GM06990 (cell line): ENCODE data around the gene HACD3.
"Not testable (repeated sequence)": the region's sequence is repeated elsewhere in the genome, so short reads cannot be mapped to it uniquely, and the experiment has no call there.

Experiments used
- DNase-seq: peaks from one replicate; pipeline ENCODE4 v3.0.0-alpha.2; 2011; ENCODE audit not compliant: insufficient read length; ENCODE audit errors: extremely low read depth
- H3K27me3 ChIP-seq: replicated peaks from 2 replicates; pipeline ENCODE4 v1.6.0; 2011; ENCODE audit warnings: low read length; ENCODE audit not compliant: control insufficient read depth, insufficient read depth
- H3K36me3 ChIP-seq: 2 replicates; pipeline ENCODE4 v1.5.1; 2011; ENCODE audit warnings: low read length; ENCODE audit not compliant: control insufficient read depth, insufficient read depth
- H3K4me3 ChIP-seq: replicated peaks from 2 replicates; pipeline ENCODE4 v1.5.1; 2011; ENCODE audit warnings: low read depth, mild to moderate bottlenecking, control low read depth, low read length
- TF ChIP-seq, protein P1 (sequence below): IDR thresholded peaks from 2 replicates; pipeline ENCODE4 v1.5.1; 2011; ENCODE audit warnings: low read length, control low read depth, mild to moderate bottlenecking, inconsistent platforms; ENCODE audit not compliant: insufficient read depth, poor library complexity, severe bottlenecking

The HACD3 gene

GRCh38 chr15:65603559-65603958, 73.3 kb downstream of the HACD3 start:
- TF ChIP-seq, protein P1, sequence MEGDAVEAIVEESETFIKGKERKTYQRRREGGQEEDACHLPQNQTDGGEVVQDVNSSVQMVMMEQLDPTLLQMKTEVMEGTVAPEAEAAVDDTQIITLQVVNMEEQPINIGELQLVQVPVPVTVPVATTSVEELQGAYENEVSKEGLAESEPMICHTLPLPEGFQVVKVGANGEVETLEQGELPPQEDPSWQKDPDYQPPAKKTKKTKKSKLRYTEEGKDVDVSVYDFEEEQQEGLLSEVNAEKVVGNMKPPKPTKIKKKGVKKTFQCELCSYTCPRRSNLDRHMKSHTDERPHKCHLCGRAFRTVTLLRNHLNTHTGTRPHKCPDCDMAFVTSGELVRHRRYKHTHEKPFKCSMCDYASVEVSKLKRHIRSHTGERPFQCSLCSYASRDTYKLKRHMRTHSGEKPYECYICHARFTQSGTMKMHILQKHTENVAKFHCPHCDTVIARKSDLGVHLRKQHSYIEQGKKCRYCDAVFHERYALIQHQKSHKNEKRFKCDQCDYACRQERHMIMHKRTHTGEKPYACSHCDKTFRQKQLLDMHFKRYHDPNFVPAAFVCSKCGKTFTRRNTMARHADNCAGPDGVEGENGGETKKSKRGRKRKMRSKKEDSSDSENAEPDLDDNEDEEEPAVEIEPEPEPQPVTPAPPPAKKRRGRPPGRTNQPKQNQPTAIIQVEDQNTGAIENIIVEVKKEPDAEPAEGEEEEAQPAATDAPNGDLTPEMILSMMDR: no peak
- no peaks in the 10 kb centered on the region for H3K27me3 ChIP-seq
- H3K4me3 ChIP-seq: no peak overlapping the region
- peaks cover 3% of the 10 kb centered on the region for H3K36me3 ChIP-seq
- DNase-seq: no peak

DNA sequence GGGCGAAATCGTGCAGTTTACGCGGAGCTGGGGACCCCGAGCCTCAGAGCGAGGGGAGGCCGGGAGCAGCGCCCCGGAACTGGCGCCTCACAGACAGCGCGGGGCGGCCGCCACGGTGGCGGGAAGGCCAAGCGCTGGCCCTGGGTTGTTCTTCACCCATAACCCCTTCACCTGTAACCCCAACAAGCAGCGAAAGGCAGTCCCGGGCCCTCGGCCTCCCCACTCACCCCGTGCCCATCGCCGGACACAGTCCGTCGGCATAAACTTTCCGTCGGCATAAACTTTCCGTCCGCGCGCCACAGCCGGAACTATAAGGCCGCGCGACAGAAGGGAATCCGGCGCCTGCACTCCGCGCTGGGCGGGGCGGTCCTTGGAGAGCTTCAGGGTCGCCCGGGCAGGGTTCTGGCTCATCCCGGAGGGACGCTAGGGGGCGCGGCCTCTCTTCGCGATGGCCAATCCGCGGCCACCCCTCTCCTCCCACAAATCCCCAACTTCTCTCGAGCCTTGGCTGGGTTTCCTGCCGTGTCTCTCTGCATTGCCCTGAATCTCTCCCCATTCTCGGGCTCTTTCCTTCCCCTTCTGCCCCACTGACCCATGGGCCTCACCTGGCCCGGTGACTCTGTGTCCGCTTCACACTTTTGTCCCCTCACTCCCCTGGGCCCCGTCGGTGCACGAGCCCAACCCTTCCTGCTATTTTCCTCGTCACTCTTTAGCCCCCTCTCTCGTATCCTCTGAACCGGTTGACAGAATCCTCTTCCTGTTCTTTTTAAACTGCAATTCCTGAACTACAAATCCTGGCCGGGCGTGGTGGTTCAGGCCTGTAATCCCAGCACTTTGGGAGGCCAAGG, 80.8 kb downstream of the HACD3 start, which contains the start of gene INTS14:
Gene INTS14 (minus strand): TSS at position 261 of the 848 bp plus-strand sequence. CDS start 3,751 bp downstream, outside the sequence.
- DNase-seq: peak; percentile 96
- Histone ChIP-seq H3K36me3 (peaks cover 2% of the 10 kb centered on the region; the same call in 1 of the 2 replicates), H3K4me3 (peak within 1 kb of the TSS; percentile 86), H3K27me3 (no peaks in the 10 kb centered on the region)
- TF ChIP-seq, protein P1: peak; percentile 76

DNA sequence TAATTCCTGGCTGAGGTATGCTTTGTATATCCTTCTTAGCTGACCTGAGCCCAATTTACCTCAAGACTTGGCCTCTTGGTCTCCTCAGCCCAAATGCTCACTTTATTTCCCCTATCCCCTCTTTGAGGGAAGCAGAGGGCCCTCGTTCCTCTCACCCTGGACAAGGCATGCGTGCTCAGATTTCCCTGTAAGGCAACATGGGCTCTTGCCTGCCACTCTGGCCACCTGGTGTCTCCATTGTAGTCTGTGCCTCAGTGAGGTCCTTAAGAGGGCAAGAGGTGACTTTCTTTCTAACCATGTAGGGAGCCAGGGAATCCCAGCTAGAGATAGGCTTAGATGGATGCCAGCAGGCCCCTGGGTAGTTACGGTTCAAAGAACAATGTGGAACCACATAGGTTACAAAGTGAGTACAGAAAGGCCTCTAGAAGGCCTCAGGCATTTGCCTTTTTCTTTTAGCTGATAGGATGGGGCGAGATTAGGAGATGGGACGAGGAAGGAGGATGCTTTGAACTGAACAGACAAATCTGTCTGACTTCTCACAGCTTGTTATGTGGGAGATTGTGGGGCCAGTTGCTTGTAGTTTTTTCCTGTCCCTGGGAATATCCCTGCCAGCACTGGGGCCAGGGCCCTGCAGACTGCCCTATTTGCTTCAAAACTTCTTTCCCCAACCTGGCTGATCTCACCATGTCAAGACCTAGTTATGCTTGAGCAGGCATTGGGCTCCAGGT, 81.8 kb downstream of the HACD3 start:
- TF ChIP-seq, protein P1: no peak
- Histone ChIP-seq H3K36me3 (peaks cover 1% of the 10 kb centered on the region; the same call in 1 of the 2 replicates), H3K4me3 (peak overlapping the region; percentile 86), H3K27me3 (no peaks in the 10 kb centered on the region)
- DNase-seq: no peak

DNA sequence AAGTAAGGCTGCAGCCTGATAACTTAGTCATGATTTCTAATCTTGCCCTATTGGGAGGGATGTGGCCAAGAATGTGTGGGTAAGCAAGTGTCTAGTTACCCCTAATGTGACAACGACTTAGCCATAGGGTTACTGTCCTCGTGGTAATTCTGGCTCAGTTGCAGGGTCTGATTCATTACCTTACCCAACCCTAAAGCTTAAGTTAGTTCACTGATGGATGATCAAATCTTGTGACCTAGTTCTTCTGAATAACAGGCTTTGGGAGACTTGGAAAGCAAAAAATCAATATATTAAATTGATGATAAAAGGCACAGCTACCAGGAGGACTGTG, 82.3 kb downstream of the HACD3 start:
- Histone ChIP-seq H3K4me3 (no peak overlapping the region), H3K27me3 (no peaks in the 10 kb centered on the region), H3K36me3 (no peaks in the 10 kb centered on the region)
- no peak for DNase-seq
- TF ChIP-seq, protein P1: no peak

GRCh38 chr15:65612949-65613744, 82.9 kb downstream of the HACD3 start:
- Histone ChIP-seq H3K36me3 (no peaks in the 10 kb centered on the region), H3K4me3 (no peak overlapping the region), H3K27me3 (no peaks in the 10 kb centered on the region)
- DNase-seq: no peak
- TF ChIP-seq, protein P1: no peak

DNA sequence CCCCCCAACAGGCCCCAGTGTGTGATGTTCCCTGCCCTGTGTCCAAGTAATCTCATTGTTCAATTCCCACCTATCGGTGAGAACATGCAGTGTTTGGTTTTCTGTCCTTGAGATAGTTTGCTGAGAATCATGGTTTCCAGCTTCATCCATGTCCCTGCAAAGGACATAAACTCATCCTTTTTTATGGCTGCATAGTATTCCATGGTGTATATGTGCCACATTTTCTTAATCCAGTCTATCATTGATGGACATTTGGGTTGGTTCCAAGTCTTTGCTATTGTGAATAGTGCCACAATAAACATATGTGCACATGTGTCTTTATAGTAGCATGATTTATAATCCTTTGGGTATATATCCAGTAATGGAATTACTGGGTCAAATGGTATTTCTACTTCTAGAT, 85.6 kb downstream of the HACD3 start:
- not testable (repeated sequence) for DNase-seq, H3K36me3 ChIP-seq, H3K27me3 ChIP-seq, H3K4me3 ChIP-seq
